Endothelial cell of umbilical vein (primary cell): ENCODE measurements around the gene WDR49. TPM values are rescaled to one million over a fixed set of nuclear protein-coding genes. Genes with fewer than 3 reads are reported as not detected.

ENCODE experiments used
- BruUV-seq: library from RNA; stranded (reverse); fragments of 400-500 nt; replicated peaks from 2 replicates; lab custom pipeline; 2021; lab: Mats Ljungman, UMichigan
- CTCF ChIA-PET: fragments of 300-600, 350-600 bp; sonication (Branson Sonifier 250); formaldehyde crosslinking; loops from one replicate; lab custom pipeline; 2021; ENCODE audit warnings: antibody characterized with exemption, inconsistent platforms; lab: Charles Lee
- POLR2A ChIA-PET: fragments of 300-600, 350-600 bp; sonication (Branson Sonifier 250); formaldehyde crosslinking; loops from one replicate; lab custom pipeline; 2021; ENCODE audit warnings: antibody characterized with exemption, inconsistent platforms; lab: Charles Lee
- DNase-seq: peaks from one replicate; pipeline ENCODE4 v3.0.0-alpha.2; 2011; ENCODE audit warnings: low read depth, low spot score
- FAIRE-seq: peaks from 2 replicates; lab custom pipeline; 2011; peaks lifted over from hg19 to GRCh38; lab: Jason Lieb, UNC
- H2AFZ ChIP-seq: 2 replicates; pipeline ENCODE4 v1.6.0; 2012; ENCODE audit warnings: low read depth, low read length, control low read depth, inconsistent platforms
- H3K27ac ChIP-seq: 2 replicates; pipeline ENCODE4 v1.5.1; 2011; ENCODE audit warnings: low read depth, mild to moderate bottlenecking, control low read depth, low read length, moderate library complexity; ENCODE audit not compliant: insufficient read depth
- H3K27me3 ChIP-seq, 2 experiments: 2 replicates each; pipeline versions ENCODE4 v1.6.0 to v1.6.1; 2011; ENCODE audit warnings: low read length in 2 of 2, mixed read lengths in 1 of 2; ENCODE audit not compliant: control insufficient read depth in 2 of 2, insufficient read depth in 2 of 2
- H3K36me3 ChIP-seq, 2 experiments: 2 replicates in 1 of 2; 3 replicates in 1 of 2; pipeline ENCODE4 v1.5.1; 2011; ENCODE audit warnings: low read length in 2 of 2, mild to moderate bottlenecking in 1 of 2, moderate library complexity in 1 of 2; ENCODE audit not compliant: control insufficient read depth in 2 of 2, insufficient read depth in 2 of 2; ENCODE audit errors: extremely low read depth in 1 of 2
- H3K4me1 ChIP-seq: 3 replicates; pipeline ENCODE4 v1.5.1; 2011; ENCODE audit warnings: mild to moderate bottlenecking, low read length; ENCODE audit not compliant: control insufficient read depth, insufficient read depth; ENCODE audit errors: extremely low read depth
- H3K4me2 ChIP-seq: 2 replicates; pipeline ENCODE4 v1.6.1; 2011; ENCODE audit warnings: low read length, control low read depth, mixed read lengths; ENCODE audit not compliant: insufficient read depth
- H3K4me3 ChIP-seq, 3 experiments: fragments of 200-600 bp in 1 of 3; sonication (generic), shearing (Covaris generic) in 1 of 3; replicated peaks in 1 of 3; 2 replicates each; pipeline ENCODE4 v1.5.1; 2011 to 2016; ENCODE audit warnings: control low read depth in 3 of 3, low read length in 3 of 3, mild to moderate bottlenecking in 2 of 3, inconsistent platforms in 1 of 3, low read depth in 1 of 3, moderate library complexity in 1 of 3; ENCODE audit not compliant: insufficient read depth in 1 of 3
- H3K79me2 ChIP-seq: 2 replicates; pipeline ENCODE4 v1.6.0; 2012; ENCODE audit warnings: low read length, inconsistent platforms; ENCODE audit not compliant: control insufficient read depth, insufficient read depth
- H3K9ac ChIP-seq: replicated peaks from 2 replicates; pipeline ENCODE3; 2011; ENCODE audit warnings: low read length, control low read depth; ENCODE audit not compliant: insufficient read depth; ENCODE audit errors: extremely low read depth
- H3K9me1 ChIP-seq: replicated peaks from 3 replicates; pipeline ENCODE4 v1.6.0; 2011; ENCODE audit warnings: mild to moderate bottlenecking, low read length; ENCODE audit not compliant: control insufficient read depth, insufficient read depth; ENCODE audit errors: extremely low read depth
- H3K9me3 ChIP-seq: replicated peaks from 2 replicates; pipeline ENCODE4 v1.5.1; 2012; ENCODE audit warnings: low read length, inconsistent platforms; ENCODE audit not compliant: control insufficient read depth, insufficient read depth
- H4K20me1 ChIP-seq: replicated peaks from 2 replicates; pipeline ENCODE3; 2011; ENCODE audit warnings: mild to moderate bottlenecking, low read length; ENCODE audit not compliant: control insufficient read depth, insufficient read depth; ENCODE audit errors: extremely low read depth
- EZH2 ChIP-seq: IDR thresholded peaks from 2 replicates; pipeline ENCODE4 v1.6.1; 2012; ENCODE audit warnings: borderline replicate concordance, low read depth, mild to moderate bottlenecking, moderate library complexity, low read length, inconsistent platforms; ENCODE audit not compliant: severe bottlenecking
- GATA2 ChIP-seq: IDR thresholded peaks from 2 replicates; pipeline ENCODE4 v1.7.0; 2011; ENCODE audit warnings: low read depth, mild to moderate bottlenecking, moderate library complexity, mixed read lengths, low read length; ENCODE audit not compliant: insufficient read length, insufficient read depth
- JUN ChIP-seq: IDR thresholded peaks from 2 replicates; pipeline ENCODE4 v1.6.1; 2011; ENCODE audit warnings: borderline replicate concordance, low read depth; ENCODE audit not compliant: insufficient read length, insufficient read depth
- POLR2A ChIP-seq: IDR thresholded peaks from 2 replicates; pipeline ENCODE4 v1.6.1; 2012; ENCODE audit warnings: low read depth, mild to moderate bottlenecking, control low read depth, low read length
- POLR2AphosphoS5 ChIP-seq: IDR thresholded peaks from 2 replicates; pipeline ENCODE4 v1.6.1; 2012; ENCODE audit warnings: low read depth, mild to moderate bottlenecking, control low read depth, low read length, moderate library complexity; ENCODE audit not compliant: insufficient read depth
- dilution Hi-C: fragments of 300-500 bp; cut with MboI; formaldehyde crosslinking; loops from one replicate; pipeline ENCODE4 v1.15.0; 2019; ENCODE audit warnings: low sequenced_read_pairs; ENCODE audit not compliant: extremely low pct_ligation_motif_present
- intact Hi-C: fragments of 100-400 bp; cut with micrococcal nuclease; formaldehyde crosslinking; loops from one replicate; pipeline ENCODE4 v1.10.0; 2022
- polyA plus RNA-seq, 4 experiments: library from polyadenylated mRNA; depleted of rRNA in 3 of 4; stranded (reverse) in 3 of 4; unstranded in 1 of 4; fragments of >200 nt; gene quantifications; 2 replicates each; pipeline versions ENCODE4 v1.2.1 to v1.2.3, GENCODE V29; 2011 to 2012; ENCODE audit warnings: missing spikeins in 1 of 4
- total RNA-seq: library from RNA; stranded (reverse); gene quantifications from 2 replicates; pipeline ENCODE4 v1.2.3, GENCODE V29; 2021
- TF ChIP-seq, protein P1 (sequence below), 2 donors: IDR thresholded peaks; 1 replicate in 1 of 2; 2 replicates in 1 of 2; pipeline ENCODE4 v1.5.1; 2011; ENCODE audit warnings: low read length in 2 of 2, mild to moderate bottlenecking in 2 of 2, moderate library complexity in 2 of 2, control low read depth in 1 of 2, inconsistent platforms in 1 of 2, low read depth in 1 of 2; ENCODE audit not compliant: insufficient read depth in 1 of 2; ENCODE audit errors: extremely low read depth in 1 of 2
- TF ChIP-seq, protein P2 (sequence below): IDR thresholded peaks from 2 replicates; pipeline ENCODE4 v1.6.1; 2011; ENCODE audit not compliant: insufficient read depth, insufficient read length

The WDR49 gene
- total and polyA plus RNA-seq, 2 donors (not counting 3 experiments of a cell fraction or from before 2014, with no cell fraction given), result not detected

DNA sequence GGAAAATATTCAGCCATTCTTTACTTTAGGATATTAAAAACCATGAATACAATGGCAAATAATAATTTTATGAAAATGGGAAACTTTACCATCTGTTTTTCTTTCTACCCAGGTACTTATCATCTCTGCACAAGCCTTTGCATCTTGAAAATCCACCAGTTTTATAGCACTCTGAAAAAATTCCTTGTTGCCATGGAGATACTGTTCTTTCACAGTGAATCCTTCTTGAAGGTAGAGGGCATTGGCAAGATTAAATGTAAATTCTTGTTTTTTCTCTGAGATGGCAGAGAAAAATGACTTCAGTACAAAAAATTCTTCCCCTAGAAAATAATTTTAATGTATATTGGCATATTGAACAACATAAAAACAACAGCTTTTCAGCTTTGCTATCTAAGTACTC lies 186.8 kb downstream of the WDR49 start:
- no peaks in the 10 kb centered on the region for H4K20me1 ChIP-seq
- no peaks in the 10 kb centered on the region for H3K4me1 ChIP-seq
- dilution Hi-C loops, result no loop called here
- CTCF ChIA-PET, result no interaction called here
- FAIRE-seq (no peak), DNase-seq (no peak)
- H3K4me2 ChIP-seq, result no peak overlapping the region
- no peaks in the 10 kb centered on the region for H3K79me2 ChIP-seq
- H3K9me1 ChIP-seq, result no peaks in the 10 kb centered on the region
- POLR2A ChIA-PET, result no interaction called here
- intact Hi-C loops, result no loop called here
- no peaks in the 10 kb centered on the region for H3K36me3 ChIP-seq
- H3K9ac ChIP-seq, result no peak overlapping the region
- H3K27ac ChIP-seq, result no peak overlapping the region
- BruUV-seq, result no TSS peak
- H3K27me3 ChIP-seq, result no peaks in the 10 kb centered on the region
- TF ChIP-seq, protein P1, sequence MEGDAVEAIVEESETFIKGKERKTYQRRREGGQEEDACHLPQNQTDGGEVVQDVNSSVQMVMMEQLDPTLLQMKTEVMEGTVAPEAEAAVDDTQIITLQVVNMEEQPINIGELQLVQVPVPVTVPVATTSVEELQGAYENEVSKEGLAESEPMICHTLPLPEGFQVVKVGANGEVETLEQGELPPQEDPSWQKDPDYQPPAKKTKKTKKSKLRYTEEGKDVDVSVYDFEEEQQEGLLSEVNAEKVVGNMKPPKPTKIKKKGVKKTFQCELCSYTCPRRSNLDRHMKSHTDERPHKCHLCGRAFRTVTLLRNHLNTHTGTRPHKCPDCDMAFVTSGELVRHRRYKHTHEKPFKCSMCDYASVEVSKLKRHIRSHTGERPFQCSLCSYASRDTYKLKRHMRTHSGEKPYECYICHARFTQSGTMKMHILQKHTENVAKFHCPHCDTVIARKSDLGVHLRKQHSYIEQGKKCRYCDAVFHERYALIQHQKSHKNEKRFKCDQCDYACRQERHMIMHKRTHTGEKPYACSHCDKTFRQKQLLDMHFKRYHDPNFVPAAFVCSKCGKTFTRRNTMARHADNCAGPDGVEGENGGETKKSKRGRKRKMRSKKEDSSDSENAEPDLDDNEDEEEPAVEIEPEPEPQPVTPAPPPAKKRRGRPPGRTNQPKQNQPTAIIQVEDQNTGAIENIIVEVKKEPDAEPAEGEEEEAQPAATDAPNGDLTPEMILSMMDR (IDR thresholded peaks at IDR 0.05; ENCODE audit: extremely low read depth in 1 of 2, insufficient read depth in 1 of 2, low read depth in 1 of 2, low read length in 2 of 2), result no peak
- no peak for TF ChIP-seq EZH2
- no peak for TF ChIP-seq POLR2A
- TF ChIP-seq POLR2AphosphoS5, result no peak
- TF ChIP-seq JUN, result no peak
- TF ChIP-seq, protein P2, sequence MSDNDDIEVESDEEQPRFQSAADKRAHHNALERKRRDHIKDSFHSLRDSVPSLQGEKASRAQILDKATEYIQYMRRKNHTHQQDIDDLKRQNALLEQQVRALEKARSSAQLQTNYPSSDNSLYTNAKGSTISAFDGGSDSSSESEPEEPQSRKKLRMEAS, result no peak
- TF ChIP-seq GATA2, result no peak
- no peak overlapping the region for H3K4me3 ChIP-seq
- H3K9me3 ChIP-seq, result no peaks in the 10 kb centered on the region
- no peak overlapping the region for H2AFZ ChIP-seq
